ENCODE results near the gene ATOX1.

GRCh38 chr5:151755383-151755782 is 3.0 kb downstream of the ATOX1 start:
- TF ChIP-seq CTCF (IDR thresholded peaks at IDR 0.05), result no peak
- TF ChIP-seq POLR2A (IDR thresholded peaks at IDR 0.05), result no peak
